Stimulated activated CD8-positive, alpha-beta memory T cell treated with anti-CD3 and anti-CD28 coated beads, Interleukin-7, amount 100 ng/mL, for 48 hours (primary cell): Measurements from ENCODE around the gene TBC1D19.

Experiments
- DNase-seq, 2 donors: peaks; one replicate each; pipeline ENCODE4 v3.0.0-alpha.2; 2020; ENCODE audit warnings: low read depth in 1 of 2; ENCODE audit errors: extremely low read depth in 1 of 2

The TBC1D19 gene

GRCh38 chr4:26779224-26779623, 195.3 kb downstream of the TBC1D19 start:
- no peak for DNase-seq

- no peak for DNase-seq
These were observed 195.8 kb downstream of the TBC1D19 start for GRCh38 chr4:26779674-26780073.

GRCh38 chr4:26780539-26780938, 196.7 kb downstream of the TBC1D19 start:
- DNase-seq = no peak

GRCh38 chr4:26782168-26782829, 198.4 kb downstream of the TBC1D19 start:
- DNase-seq = no peak

GRCh38 chr4:26782830-26783202, 198.9 kb downstream of the TBC1D19 start:
- DNase-seq = no peak

GRCh38 chr4:26784207-26784865, 200.5 kb downstream of the TBC1D19 start:
- DNase-seq = no peak

GRCh38 chr4:26785312-26785711, 201.4 kb downstream of the TBC1D19 start:
- DNase-seq = no peak

- no peak for DNase-seq
These were observed 201.9 kb downstream of the TBC1D19 start for GRCh38 chr4:26785810-26786209.

- DNase-seq = no peak
These were observed 203.0 kb downstream of the TBC1D19 start for GRCh38 chr4:26786916-26787315.

- peak; percentile 31 to 60 for DNase-seq
These were observed 203.8 kb downstream of the TBC1D19 start for GRCh38 chr4:26787461-26788340.

GRCh38 chr4:26788341-26788733, 204.5 kb downstream of the TBC1D19 start:
- no peak for DNase-seq

- DNase-seq = no peak
These were observed 205.3 kb downstream of the TBC1D19 start for GRCh38 chr4:26789208-26789607.

GRCh38 chr4:26791346-26791745, 207.5 kb downstream of the TBC1D19 start:
- DNase-seq = no peak

GRCh38 chr4:26792639-26793038, 208.8 kb downstream of the TBC1D19 start:
- no peak for DNase-seq

GRCh38 chr4:26793735-26794134, 209.9 kb downstream of the TBC1D19 start:
- DNase-seq = no peak

GRCh38 chr4:26796081-26796480, 212.2 kb downstream of the TBC1D19 start:
- no peak for DNase-seq

GRCh38 chr4:26802790-26803189, 218.9 kb downstream of the TBC1D19 start:
- no peak for DNase-seq

- DNase-seq = no peak
These were observed 219.5 kb downstream of the TBC1D19 start for GRCh38 chr4:26803211-26803861.

- DNase-seq = no peak
These were observed 220.6 kb downstream of the TBC1D19 start for GRCh38 chr4:26804451-26804850.

GRCh38 chr4:26804925-26805324, 221.0 kb downstream of the TBC1D19 start:
- no peak for DNase-seq
